DOHH2 (cell line): ENCODE results near the gene CRK.

Experiments used
- H3F3A ChIP-seq: fragments of 200-600 bp; sonication (generic), shearing (Covaris generic); 2 replicates; pipeline ENCODE4 v1.6.0; 2016; ENCODE audit warnings: antibody characterized with exemption, mild to moderate bottlenecking; ENCODE audit not compliant: control insufficient read depth, insufficient read depth
- H3K27ac ChIP-seq: fragments of 200-600 bp; sonication (generic); 2 replicates; pipeline ENCODE4 v1.5.1; 2014; ENCODE audit warnings: low read depth, mild to moderate bottlenecking, low read length, moderate library complexity
- H3K27me3 ChIP-seq: fragments of 200-600 bp; sonication (generic); 2 replicates; pipeline ENCODE4 v1.6.1; 2014; ENCODE audit warnings: mild to moderate bottlenecking, low read length, mixed read lengths; ENCODE audit not compliant: control insufficient read depth
- H3K36me3 ChIP-seq: fragments of 200-600 bp; sonication (generic); 2 replicates; pipeline ENCODE4 v1.6.1; 2014; ENCODE audit warnings: mild to moderate bottlenecking, low read length, moderate library complexity, mixed read lengths; ENCODE audit not compliant: control insufficient read depth
- H3K4me1 ChIP-seq: fragments of 200-600 bp; sonication (generic); 2 replicates; pipeline ENCODE4 v1.6.1; 2014; ENCODE audit warnings: mild to moderate bottlenecking, low read length, mixed read lengths; ENCODE audit not compliant: control insufficient read depth
- H3K4me2 ChIP-seq: fragments of 200-600 bp; sonication (generic); 2 replicates; pipeline ENCODE4 v1.6.0; 2014; ENCODE audit warnings: mild to moderate bottlenecking, low read length, moderate library complexity
- H3K4me3 ChIP-seq: fragments of 200-600 bp; sonication (generic); 2 replicates; pipeline ENCODE4 v1.5.1; 2014; ENCODE audit warnings: mild to moderate bottlenecking, low read length, mixed read lengths
- H3K79me2 ChIP-seq: fragments of 200-600 bp; sonication (generic); 2 replicates; pipeline ENCODE4 v1.6.1; 2014; ENCODE audit warnings: mild to moderate bottlenecking, low read length, mixed read lengths; ENCODE audit not compliant: control insufficient read depth
- H3K9me2 ChIP-seq: fragments of 200-600 bp; sonication (generic); replicated peaks from 2 replicates; pipeline ENCODE4 v1.6.1; 2014; ENCODE audit warnings: mild to moderate bottlenecking, low read length, mixed read lengths; ENCODE audit not compliant: control insufficient read depth
- H3K9me3 ChIP-seq: fragments of 200-600 bp; sonication (generic); 2 replicates; pipeline ENCODE4 v1.6.1; 2014; ENCODE audit warnings: antibody characterized with exemption, low read length, mixed read lengths; ENCODE audit not compliant: control insufficient read depth, insufficient read depth
- H4K20me1 ChIP-seq: fragments of 200-600 bp; sonication (generic); 2 replicates; pipeline ENCODE4 v1.6.0; 2014; ENCODE audit warnings: low read depth, mild to moderate bottlenecking, antibody characterized with exemption, low read length, moderate library complexity; ENCODE audit not compliant: control insufficient read depth, insufficient read depth
- CTCF ChIP-seq: fragments of 200-600 bp; sonication (generic); IDR thresholded peaks from one replicate; pipeline ENCODE4 v1.5.1; 2014; ENCODE audit warnings: antibody characterized with exemption, mild to moderate bottlenecking, low read depth, low read length; ENCODE audit not compliant: poor library complexity, severe bottlenecking
- EZH2phosphoT487 ChIP-seq: fragments of 200-600 bp; sonication (generic); IDR thresholded peaks from 2 replicates; pipeline ENCODE4 v1.6.1; 2017; ENCODE audit warnings: borderline replicate concordance, mild to moderate bottlenecking, antibody characterized with exemption, low read length, moderate library complexity, mixed read lengths

The CRK gene

GRCh38 chr17:1423456-1424135 is 32.4 kb downstream of the CRK start:
- Histone ChIP-seq H3K4me2 (no peak overlapping the region), H3K79me2 (peaks cover 25% of the 10 kb centered on the region), H3F3A (no peaks in the 10 kb centered on the region; the same call in 1 of the 2 replicates), H3K9me2 (no peaks in the 10 kb centered on the region), H3K27ac (no peak overlapping the region), H3K36me3 (peaks cover 51% of the 10 kb centered on the region), H4K20me1 (no peaks in the 10 kb centered on the region), H3K4me3 (no peak overlapping the region), H3K27me3 (no peaks in the 10 kb centered on the region), H3K9me3 (no peaks in the 10 kb centered on the region), H3K4me1 (no peaks in the 10 kb centered on the region)
- no peak for TF ChIP-seq EZH2phosphoT487
- TF ChIP-seq CTCF: no peak

GRCh38 chr17:1422885-1423284 is 33.1 kb downstream of the CRK start:
- Histone ChIP-seq H3F3A (peaks cover 2% of the 10 kb centered on the region), H3K4me3 (no peak overlapping the region), H3K36me3 (peaks cover 51% of the 10 kb centered on the region), H3K79me2 (peaks cover 24% of the 10 kb centered on the region), H3K9me3 (no peaks in the 10 kb centered on the region), H3K27ac (no peak overlapping the region), H3K27me3 (no peaks in the 10 kb centered on the region), H3K4me2 (no peak overlapping the region), H3K4me1 (no peaks in the 10 kb centered on the region), H3K9me2 (no peaks in the 10 kb centered on the region), H4K20me1 (no peaks in the 10 kb centered on the region)
- TF ChIP-seq CTCF (no peak), EZH2phosphoT487 (no peak)

- TF ChIP-seq CTCF: no peak
- TF ChIP-seq EZH2phosphoT487: no peak
- no peak overlapping the region for H3K27ac ChIP-seq
- H3K79me2 ChIP-seq: peaks cover 18% of the 10 kb centered on the region
- no peak overlapping the region for H3K4me2 ChIP-seq
- H3K36me3 ChIP-seq: peaks cover 50% of the 10 kb centered on the region
- H3F3A ChIP-seq: peaks cover 3% of the 10 kb centered on the region
- no peaks in the 10 kb centered on the region for H3K9me3 ChIP-seq
- no peaks in the 10 kb centered on the region for H3K27me3 ChIP-seq
- H4K20me1 ChIP-seq: no peaks in the 10 kb centered on the region
- no peaks in the 10 kb centered on the region for H3K9me2 ChIP-seq
- H3K4me1 ChIP-seq: no peaks in the 10 kb centered on the region
- H3K4me3 ChIP-seq: no peak overlapping the region
These were observed 34.6 kb downstream of the CRK start for GRCh38 chr17:1421470-1421869.
